ENCODE results near the gene MTA2. TPM values are rescaled to one million over a fixed set of nuclear protein-coding genes. Genes with fewer than 3 reads are reported as not detected.

MTA2 gene
- total and polyA plus RNA-seq, 2 of the 8 experiments (the other 6 are each of a cell fraction or from before 2014, with no cell fraction given) = 25.7 to 114 TPM

DNA sequence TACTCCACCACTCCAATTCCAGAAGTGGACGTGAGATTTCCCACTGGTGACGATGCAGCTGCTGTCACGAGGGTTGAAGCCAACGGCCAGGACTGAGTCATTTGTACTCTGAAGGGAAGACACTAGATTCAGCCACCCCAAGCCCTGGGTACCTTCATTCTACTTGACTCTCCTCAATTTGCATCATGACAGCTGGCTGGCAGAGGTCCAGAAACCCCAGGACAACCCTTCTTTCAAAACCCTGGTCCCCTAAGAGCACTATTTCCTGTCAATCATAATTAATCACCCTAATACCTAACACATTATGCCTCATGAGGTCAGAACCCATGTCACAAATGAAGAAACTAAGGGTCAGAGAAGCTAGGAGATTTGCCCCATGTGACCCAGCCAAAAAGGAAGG lies 6.0 kb upstream of the MTA2 start:
- no peak overlapping the region for H2BK20ac ChIP-seq (ENCODE audit: low read length)
- no peak overlapping the region for H4K91ac ChIP-seq (replicated peaks; ENCODE audit: insufficient read length, low read length)
- H2BK120ac ChIP-seq (replicated peaks; ENCODE audit: low read depth, low read length) = no peak overlapping the region
- no peak overlapping the region for H3K4me2 ChIP-seq (ENCODE audit: insufficient read depth in 1 of 2, low read depth in 2 of 2, low read length in 2 of 2)
- CTCF ChIA-PET (ENCODE audit: partially characterized antibody) = interaction anchor here (0.6 to 10.2 kb wide), 7 partner anchors 14 to 195 kb away, joined by 3 to 97 read pairs (median 3); partner anchors contain the start of gene TUT1
- no peak overlapping the region for H3K9ac ChIP-seq (replicated peaks in 1 of 4; ENCODE audit: extremely low read depth in 1 of 4, low read depth in 3 of 4, low read length in 3 of 4)
- no peak overlapping the region for H3K14ac ChIP-seq (ENCODE audit: insufficient read length)
- no peaks in the 10 kb centered on the region; the same call in 1 of the 2 replicates for H3K79me1 ChIP-seq (ENCODE audit: low read depth, low read length)
- H3K27me3 ChIP-seq (replicated peaks in 1 of 4; ENCODE audit: control insufficient read depth in 3 of 4, extremely low read depth in 1 of 4, insufficient read depth in 3 of 4, low read length in 3 of 4) = peaks cover 0 to 16% (median 13%) of the 10 kb centered on the region in 4 experiments; a peak in 6 of 7 replicates
- H3K9me3 ChIP-seq (ENCODE audit: insufficient read depth in 2 of 2, low read depth in 1 of 2, low read length in 1 of 2) = no peaks in the 10 kb centered on the region
- DNase-seq (ENCODE audit: low read depth in 1 of 2, low spot score in 2 of 2) = no peak
- no peak overlapping the region for H2BK5ac ChIP-seq (ENCODE audit: low read depth, low read length)
- no peak overlapping the region for H2AFZ ChIP-seq (ENCODE audit: low read length)
- POLR2A ChIA-PET (ENCODE audit: partially characterized antibody) = interaction anchor here (0.6 to 15.8 kb wide), 9 partner anchors 8 to 245 kb away, joined by 3 to 235 read pairs (median 5); partner anchors contain the start of genes B3GAT3, C11orf98, CSKMT and EEF1G
- no peak overlapping the region for H2AK5ac ChIP-seq (ENCODE audit: low read depth, low read length)
- no peak overlapping the region for H3K4ac ChIP-seq (replicated peaks; ENCODE audit: insufficient read length, low read depth, low read length)
- no peak overlapping the region for H3K27ac ChIP-seq (ENCODE audit: low read depth, low read length)
- H3K79me2 ChIP-seq (ENCODE audit: control insufficient read depth in 1 of 2, insufficient read depth in 2 of 2, low read length in 2 of 2) = no peaks in the 10 kb centered on the region
- no peak overlapping the region for H3K23ac ChIP-seq (ENCODE audit: insufficient read length)
- peaks cover 0 to 2% of the 10 kb centered on the region in 2 experiments for H4K20me1 ChIP-seq (replicated peaks in 1 of 2; ENCODE audit: control insufficient read depth in 1 of 2, insufficient read depth in 2 of 2, low read length in 2 of 2)
- no peaks in the 10 kb centered on the region; a peak in 2 of 8 replicates for H3K36me3 ChIP-seq (ENCODE audit: control insufficient read depth in 2 of 4, insufficient read depth in 4 of 4, low read length in 3 of 4)
- no peak for FAIRE-seq
- no peak overlapping the region for H4K8ac ChIP-seq (ENCODE audit: extremely low read depth, insufficient read depth, low read length)
- no peak overlapping the region for H2BK15ac ChIP-seq (ENCODE audit: low read length)
- H3K18ac ChIP-seq (ENCODE audit: extremely low read depth, low read length) = no peak overlapping the region
- H4K5ac ChIP-seq (ENCODE audit: insufficient read length, low read depth, low read length) = no peak overlapping the region
- WGBS, 2 experiments (ENCODE audit: extremely low coverage in 1 of 2, insufficient coverage in 1 of 2, insufficient read length in 1 of 2, insufficient replicate concordance in 2 of 2, low coverage in 1 of 2, low lambda C conversion rate in 2 of 2, missing lambda C conversion rate in 1 of 2) = 98% methylated on average over 4 of the region's 4 CpGs; no CpG with 5 or more reads in 1 of the 2 experiments
- no peak overlapping the region for H3K4me3 ChIP-seq (ENCODE audit: extremely low read depth in 1 of 4, insufficient read depth in 2 of 4, low read depth in 3 of 4, low read length in 4 of 4)
- no peak overlapping the region for H3K56ac ChIP-seq (replicated peaks; ENCODE audit: insufficient read length, low read depth, low read length)
- H2BK12ac ChIP-seq (ENCODE audit: low read depth, low read length) = 0 out of 2 replicates have a peak overlapping the region, but pooled peaks have one; percentile 60
- H3K23me2 ChIP-seq (ENCODE audit: low read depth, low read length) = peaks cover 16% of the 10 kb centered on the region; the same call in 1 of the 2 replicates
- peaks cover 3 to 29% (median 18%) of the 10 kb centered on the region in 4 experiments for H3K4me1 ChIP-seq (replicated peaks in 1 of 4; ENCODE audit: control insufficient read depth in 3 of 4, insufficient read depth in 4 of 4, low read length in 3 of 4)
- no peak for TF ChIP-seq NANOG (IDR thresholded peaks at IDR 0.05; ENCODE audit: insufficient read depth, low read depth, low read length, poor library complexity, severe bottlenecking)
- no peak for TF ChIP-seq YY1 (IDR thresholded peaks at IDR 0.05; ENCODE audit: low read depth, low read length)
- no peak for TF ChIP-seq RXRA (IDR thresholded peaks at IDR 0.05; ENCODE audit: insufficient read depth, low read depth, low read length)
- no peak for TF ChIP-seq FOSL1 (IDR thresholded peaks at IDR 0.05; ENCODE audit: insufficient read depth, low read depth, low read length)
- TF ChIP-seq CTBP2 (IDR thresholded peaks at IDR 0.05; ENCODE audit: borderline replicate concordance, insufficient read depth, insufficient read length, low read length) = no peak
- TF ChIP-seq CREB1 (IDR thresholded peaks at IDR 0.05) = no peak
- TF ChIP-seq EGR1 (IDR thresholded peaks at IDR 0.05; ENCODE audit: borderline replicate concordance, low read depth, low read length) = no peak
- no peak for TF ChIP-seq SIRT6 (IDR thresholded peaks at IDR 0.05; ENCODE audit: low read length)
- no peak for TF ChIP-seq SAP30 (IDR thresholded peaks at IDR 0.05; ENCODE audit: insufficient read depth, insufficient replicate concordance, low read length)
- no peak for TF ChIP-seq TAF7 (optimal IDR thresholded peaks at IDR 0.05; ENCODE audit: borderline replicate concordance, low read depth, low read length)
- no peak for TF ChIP-seq CBX8 (IDR thresholded peaks at IDR 0.05; ENCODE audit: borderline replicate concordance, low read depth, low read length)
- TF ChIP-seq ZNF274 (IDR thresholded peaks at IDR 0.05; ENCODE audit: borderline replicate concordance, extremely low read depth, low read length) = no peak
- TF ChIP-seq CBX5 (IDR thresholded peaks at IDR 0.05; ENCODE audit: low read depth, low read length) = no peak
- TF ChIP-seq GABPA (IDR thresholded peaks at IDR 0.05; ENCODE audit: borderline replicate concordance, insufficient read depth, low read length) = no peak

Measured in H1 (cell line).